RWPE2 (cell line): ENCODE measurements around the gene MRPS9.

ENCODE experiments used
- ATAC-seq: fragments of 200-7000 bp; cut with Tn5 transposase; 3 replicates; pipeline ENCODE4 v1.9.1; 2021; ENCODE audit warnings: low read depth
- DNase-seq: peaks from one replicate; pipeline ENCODE4 v3.0.0-alpha.2; 2020; ENCODE audit warnings: low spot score
- H3K27ac ChIP-seq: fragments of 450-650 bp; 2 replicates; pipeline ENCODE4 v1.5.1; 2017; ENCODE audit warnings: mild to moderate bottlenecking; ENCODE audit not compliant: poor library complexity, severe bottlenecking
- H3K27me3 ChIP-seq: fragments of 250-450 bp; sonication (Bioruptor Pico); 2 replicates; pipeline ENCODE4 v1.5.1; 2021; ENCODE audit warnings: mild to moderate bottlenecking, moderate library complexity; ENCODE audit not compliant: insufficient read depth, poor library complexity, severe bottlenecking
- H3K36me3 ChIP-seq: fragments of 250-450 bp; sonication (Bioruptor Pico); 2 replicates; pipeline ENCODE4 v1.5.1; 2020; ENCODE audit warnings: low read depth, mild to moderate bottlenecking, moderate library complexity
- H3K4me1 ChIP-seq: fragments of 250-450 bp; sonication (Bioruptor Pico); 2 replicates; pipeline ENCODE4 v1.5.1; 2021; ENCODE audit warnings: mild to moderate bottlenecking, moderate library complexity; ENCODE audit not compliant: insufficient read depth, poor library complexity, severe bottlenecking
- H3K4me3 ChIP-seq: fragments of 250-450 bp; sonication (Bioruptor Pico); 2 replicates; pipeline ENCODE4 v1.5.1; 2021; ENCODE audit warnings: mild to moderate bottlenecking, moderate library complexity; ENCODE audit not compliant: severe bottlenecking
- H3K9me3 ChIP-seq: fragments of 250-450 bp; sonication (Bioruptor Pico); 2 replicates; pipeline ENCODE4 v1.5.1; 2021; ENCODE audit warnings: mild to moderate bottlenecking, moderate library complexity; ENCODE audit not compliant: severe bottlenecking
- CTCF ChIP-seq: fragments of 450-650 bp; IDR thresholded peaks from one replicate; pipeline ENCODE4 v1.5.1; 2017; ENCODE audit warnings: mild to moderate bottlenecking, moderate library complexity; ENCODE audit not compliant: poor library complexity, severe bottlenecking

The MRPS9 gene

GRCh38 chr2:105138643-105139042 is 100.8 kb downstream of the MRPS9 start:
- no peak overlapping the region for H3K4me3 ChIP-seq
- DNase-seq = no peak
- TF ChIP-seq CTCF = no peak
- no peaks in the 10 kb centered on the region for H3K4me1 ChIP-seq
- H3K36me3 ChIP-seq = no peaks in the 10 kb centered on the region
- no peak for ATAC-seq
- no peak overlapping the region for H3K27ac ChIP-seq
- H3K9me3 ChIP-seq = no peaks in the 10 kb centered on the region
- H3K27me3 ChIP-seq = peaks cover 9% of the 10 kb centered on the region

GRCh38 chr2:105139556-105140239 is 101.8 kb downstream of the MRPS9 start:
- Histone ChIP-seq H3K27me3 (peaks cover 15% of the 10 kb centered on the region), H3K4me1 (no peaks in the 10 kb centered on the region), H3K9me3 (no peaks in the 10 kb centered on the region), H3K36me3 (no peaks in the 10 kb centered on the region), H3K4me3 (no peak overlapping the region), H3K27ac (no peak overlapping the region)
- DNase-seq (no peak), ATAC-seq (no peak)
- no peak for TF ChIP-seq CTCF

GRCh38 chr2:105140240-105140568 is 102.3 kb downstream of the MRPS9 start:
- ATAC-seq = no peak
- DNase-seq = no peak

GRCh38 chr2:105141099-105141614 is 103.3 kb downstream of the MRPS9 start:
- no peak overlapping the region for H3K4me3 ChIP-seq
- no peaks in the 10 kb centered on the region for H3K4me1 ChIP-seq
- ATAC-seq (no peak), DNase-seq (no peak)
- H3K36me3 ChIP-seq = no peaks in the 10 kb centered on the region
- no peak overlapping the region for H3K27ac ChIP-seq
- no peak for TF ChIP-seq CTCF
- H3K27me3 ChIP-seq = peaks cover 27% of the 10 kb centered on the region
- H3K9me3 ChIP-seq = no peaks in the 10 kb centered on the region

More at GRCh38 chr2:105140240-105140568, 102.3 kb downstream of the MRPS9 start:
- Histone ChIP-seq H3K4me1 (no peaks in the 10 kb centered on the region), H3K36me3 (no peaks in the 10 kb centered on the region), H3K27me3 (peaks cover 20% of the 10 kb centered on the region), H3K27ac (no peak overlapping the region), H3K9me3 (no peaks in the 10 kb centered on the region), H3K4me3 (no peak overlapping the region)
- TF ChIP-seq CTCF = no peak

GRCh38 chr2:105142239-105142638 is 104.4 kb downstream of the MRPS9 start:
- H3K4me3 ChIP-seq = no peak overlapping the region
- H3K9me3 ChIP-seq = no peaks in the 10 kb centered on the region
- H3K36me3 ChIP-seq = no peaks in the 10 kb centered on the region
- ATAC-seq (no peak), DNase-seq (no peak)
- H3K27ac ChIP-seq = no peak overlapping the region
- H3K4me1 ChIP-seq = no peaks in the 10 kb centered on the region
- H3K27me3 ChIP-seq = peaks cover 28% of the 10 kb centered on the region
- TF ChIP-seq CTCF = no peak
